Transverse colon (tissue), 4 donors: ENCODE data around the gene SEM1. TPM values are rescaled to one million over a fixed set of nuclear protein-coding genes. Genes with fewer than 3 reads are reported as not detected.
A peak's percentile ranks its signal among the peaks of the same experiment; 100 is the strongest.

ENCODE experiments used
- DNase-seq: peaks from one replicate; pipeline ENCODE4 v3.0.0-alpha.2; 2019
- H3K27ac ChIP-seq, 4 donors: fragments of 200-600 bp; sonication (generic); 2 replicates each; pipeline ENCODE4 v1.5.1; 2016 to 2018; ENCODE audit warnings: inconsistent platforms in 4 of 4
- H3K27me3 ChIP-seq: fragments of 200-600 bp; sonication (generic); 2 replicates; pipeline ENCODE4 v1.5.1; 2017; ENCODE audit warnings: inconsistent platforms
- H3K36me3 ChIP-seq, 4 donors: fragments of 200-600 bp; sonication (generic); 2 replicates each; pipeline ENCODE4 v1.5.1; 2017 to 2019; ENCODE audit warnings: inconsistent platforms in 4 of 4
- H3K4me1 ChIP-seq, 4 donors: fragments of 200-600 bp; sonication (generic); 2 replicates each; pipeline ENCODE4 v1.5.1; 2017 to 2020; ENCODE audit warnings: inconsistent platforms in 4 of 4
- H3K4me3 ChIP-seq, 4 donors: fragments of 200-600 bp; sonication (generic); 1 replicate in 1 of 4; 2 replicates in 3 of 4; pipeline versions ENCODE4 v1.5.1 to v1.6.1; 2017 to 2019; ENCODE audit warnings: inconsistent platforms in 4 of 4
- H3K9me3 ChIP-seq, 2 donors: fragments of 200-600 bp; sonication (generic); 2 replicates each; pipeline ENCODE4 v1.5.1; 2017 to 2019; ENCODE audit warnings: inconsistent platforms in 2 of 2
- EP300 ChIP-seq: sonication (generic); formaldehyde crosslinking; IDR thresholded peaks from one replicate; pipeline ENCODE4 v1.6.1; 2017; ENCODE audit warnings: antibody characterized with exemption, low read depth
- POLR2A ChIP-seq: fragments of 450-650 bp; IDR thresholded peaks from one replicate; pipeline ENCODE4 v1.6.1; 2016; ENCODE audit warnings: antibody characterized with exemption, mild to moderate bottlenecking, moderate library complexity
- POLR2AphosphoS5 ChIP-seq, 3 donors: sonication (generic); formaldehyde crosslinking; IDR thresholded peaks; one replicate each; pipeline ENCODE4 v1.6.1; 2016; ENCODE audit warnings: antibody characterized with exemption in 3 of 3
- WGBS, 2 donors: methylation state at CpG; one replicate each; pipeline ENCODE4 v1.1.5; 2018; ENCODE audit warnings: low coverage in 1 of 2; 5-methylcytosine and 5-hydroxymethylcytosine counted together
- in situ Hi-C, 4 donors: fragments of 200-750 bp; cut with MboI; loops; one replicate each; pipeline versions ENCODE4 v1.15.0 to v1.15.1; 2017; ENCODE audit warnings: low sequenced_read_pairs in 3 of 4, low pct_ligation_motif_present in 1 of 4, low pct_unique_long_range_greater_than_20kb in 1 of 4
- intact Hi-C: fragments of 100-400 bp; cut with DNase I; formaldehyde crosslinking; loops from one replicate; pipeline ENCODE4 v1.15.1; 2023; ENCODE audit warnings: low total_unique reads
- total RNA-seq, 4 donors: library from RNA; depleted of rRNA; stranded (reverse); fragments of >200 nt; gene quantifications; one replicate each; pipeline ENCODE4 v1.1.0, GENCODE V29; 2016
- TF ChIP-seq, protein P1 (sequence below), 5 experiments: fragments of 200-600 bp in 3 of 5; fragments of 450-650 bp in 2 of 5; sonication (generic) in 3 of 5; IDR thresholded peaks; 1 replicate in 2 of 5; 2 replicates in 3 of 5; pipeline ENCODE4 v1.5.1; 2016 to 2017; ENCODE audit warnings: antibody characterized with exemption in 5 of 5, inconsistent platforms in 3 of 5, mild to moderate bottlenecking in 2 of 5, moderate library complexity in 1 of 5

SEM1 gene
- total RNA-seq, 4 donors from 2014 or later = 3.4 to 16.2 (median 15.6) TPM

DNA sequence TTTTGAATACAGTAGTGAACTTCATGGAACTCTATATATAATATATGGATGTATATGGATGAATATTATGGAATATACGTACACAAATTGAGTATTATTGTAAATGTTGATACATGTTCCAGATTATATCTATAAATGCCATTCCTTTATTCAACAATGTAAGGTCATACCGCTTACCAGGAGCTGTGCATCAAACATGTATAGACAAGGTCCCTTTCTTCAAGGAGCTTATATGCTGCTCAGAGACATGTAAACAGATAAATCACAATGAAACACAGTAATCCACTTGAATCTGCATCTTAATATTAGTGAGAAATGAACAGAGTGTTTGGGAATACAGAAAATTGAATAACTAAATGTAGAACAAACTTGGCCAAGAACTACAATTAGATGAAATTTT, 898 bp upstream of the SEM1 start:
- no peak for DNase-seq
- H3K4me3 ChIP-seq = no peak overlapping the region
- H3K27me3 ChIP-seq = peaks cover 3% of the 10 kb centered on the region
- WGBS, 2 donors = 86 to 100% methylated on average over 2 of the region's 2 CpGs
- intact Hi-C loops = no loop called here
- H3K9me3 ChIP-seq = no peaks in the 10 kb centered on the region
- no peaks in the 10 kb centered on the region for H3K36me3 ChIP-seq
- no peak for TF ChIP-seq EP300
- no peak overlapping the region for H3K27ac ChIP-seq
- in situ Hi-C loops = no loop called here
- peaks cover 8 to 24% (median 19%) of the 10 kb centered on the region in 4 donors for H3K4me1 ChIP-seq

DNA sequence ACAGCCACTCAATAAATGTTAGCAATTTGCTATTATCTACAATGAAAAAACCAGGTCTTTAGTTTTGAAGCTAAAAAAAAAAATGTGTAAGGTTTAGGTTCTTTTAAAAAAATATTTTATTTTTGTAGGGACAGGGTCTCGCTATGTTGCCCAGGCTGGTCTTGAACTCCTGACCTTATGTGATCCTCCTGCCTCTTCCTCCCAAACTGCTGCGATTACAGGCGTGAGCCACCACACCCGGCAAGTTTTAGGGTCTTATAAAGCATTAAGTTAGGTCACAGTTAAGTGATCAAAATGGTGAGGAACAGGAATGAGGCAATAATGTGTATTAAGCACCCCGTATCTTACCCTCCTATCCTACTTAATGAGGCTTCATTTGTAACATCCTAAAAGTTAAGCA, 774 bp downstream of the SEM1 start:
- H3K27ac ChIP-seq = peak overlapping the region; percentile 82 to 90 (median 87)
- no peaks in the 10 kb centered on the region for H3K27me3 ChIP-seq
- no peak for DNase-seq
- TF ChIP-seq EP300 (no peak), POLR2AphosphoS5 (IDR thresholded peaks at IDR 0.05) (no peak), POLR2A (no peak)
- TF ChIP-seq, protein P1, sequence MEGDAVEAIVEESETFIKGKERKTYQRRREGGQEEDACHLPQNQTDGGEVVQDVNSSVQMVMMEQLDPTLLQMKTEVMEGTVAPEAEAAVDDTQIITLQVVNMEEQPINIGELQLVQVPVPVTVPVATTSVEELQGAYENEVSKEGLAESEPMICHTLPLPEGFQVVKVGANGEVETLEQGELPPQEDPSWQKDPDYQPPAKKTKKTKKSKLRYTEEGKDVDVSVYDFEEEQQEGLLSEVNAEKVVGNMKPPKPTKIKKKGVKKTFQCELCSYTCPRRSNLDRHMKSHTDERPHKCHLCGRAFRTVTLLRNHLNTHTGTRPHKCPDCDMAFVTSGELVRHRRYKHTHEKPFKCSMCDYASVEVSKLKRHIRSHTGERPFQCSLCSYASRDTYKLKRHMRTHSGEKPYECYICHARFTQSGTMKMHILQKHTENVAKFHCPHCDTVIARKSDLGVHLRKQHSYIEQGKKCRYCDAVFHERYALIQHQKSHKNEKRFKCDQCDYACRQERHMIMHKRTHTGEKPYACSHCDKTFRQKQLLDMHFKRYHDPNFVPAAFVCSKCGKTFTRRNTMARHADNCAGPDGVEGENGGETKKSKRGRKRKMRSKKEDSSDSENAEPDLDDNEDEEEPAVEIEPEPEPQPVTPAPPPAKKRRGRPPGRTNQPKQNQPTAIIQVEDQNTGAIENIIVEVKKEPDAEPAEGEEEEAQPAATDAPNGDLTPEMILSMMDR (IDR thresholded peaks at IDR 0.05) = no peak
- H3K9me3 ChIP-seq = no peaks in the 10 kb centered on the region
- in situ Hi-C loops (no loop called here), intact Hi-C loops (no loop called here)
- peaks cover 8 to 24% (median 19%) of the 10 kb centered on the region in 4 donors for H3K4me1 ChIP-seq
- WGBS, 2 donors = 53 to 54% methylated on average over 4 to 5 of the region's 5 CpGs
- no peaks in the 10 kb centered on the region for H3K36me3 ChIP-seq
- peak overlapping the region; percentile 65 to 84 (median 74) for H3K4me3 ChIP-seq

DNA sequence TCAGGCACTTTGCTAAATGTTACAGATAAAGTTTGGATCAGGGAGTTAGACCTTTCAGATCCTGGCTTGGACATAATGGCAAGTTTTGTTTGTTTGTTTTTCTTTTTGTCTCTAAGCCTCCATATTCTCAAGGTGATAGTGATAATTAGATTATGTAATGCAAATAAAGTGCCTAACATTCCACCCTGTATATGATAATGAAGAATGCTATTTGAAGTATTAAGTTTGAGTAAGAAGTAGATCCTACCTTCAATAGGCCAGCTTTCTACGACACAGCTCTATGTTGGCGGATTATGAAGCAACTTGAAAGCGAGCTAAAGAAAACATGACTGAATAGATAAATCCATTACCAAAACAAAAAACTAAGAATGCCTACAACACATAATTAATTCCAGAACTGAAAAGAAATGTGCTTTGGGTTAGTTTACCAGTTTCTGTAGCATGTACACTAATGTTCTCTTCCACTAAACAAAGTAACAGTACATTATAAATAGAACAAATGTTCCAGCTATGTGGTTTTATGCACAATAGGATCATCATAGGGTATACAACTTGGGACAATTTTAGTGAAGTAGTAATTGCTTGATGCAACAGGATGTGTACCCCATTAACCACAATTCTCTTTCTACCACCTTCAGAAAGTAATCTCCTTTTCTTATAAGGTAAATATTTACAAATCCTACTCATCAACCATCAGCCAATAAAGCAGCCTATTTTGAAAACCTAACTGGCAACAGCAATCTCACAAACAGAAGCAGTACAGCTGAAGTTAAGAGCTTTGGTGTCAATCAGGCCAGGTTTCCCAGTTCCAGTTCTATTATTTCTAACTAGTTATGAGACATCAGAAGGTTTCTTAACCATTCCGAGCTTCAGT, 1.5 kb downstream of the SEM1 start:
- Histone ChIP-seq H3K4me1 (peaks cover 8 to 24% (median 19%) of the 10 kb centered on the region in 4 donors), H3K27me3 (no peaks in the 10 kb centered on the region), H3K9me3 (no peaks in the 10 kb centered on the region), H3K4me3 (peak overlapping the region in 2 of 4 donors; percentile 80 to 84), H3K36me3 (no peaks in the 10 kb centered on the region), H3K27ac (no peak overlapping the region)
- DNase-seq = no peak
- no peak for TF ChIP-seq POLR2A
- TF ChIP-seq POLR2AphosphoS5 (IDR thresholded peaks at IDR 0.05) = no peak
- no peak for TF ChIP-seq EP300
- TF ChIP-seq, protein P1 (IDR thresholded peaks at IDR 0.05) = no peak
- in situ Hi-C loops = no loop called here
- WGBS, 2 donors = 89 to 94% methylated on average over 4 of the region's 4 CpGs
- intact Hi-C loops = no loop called here

DNA sequence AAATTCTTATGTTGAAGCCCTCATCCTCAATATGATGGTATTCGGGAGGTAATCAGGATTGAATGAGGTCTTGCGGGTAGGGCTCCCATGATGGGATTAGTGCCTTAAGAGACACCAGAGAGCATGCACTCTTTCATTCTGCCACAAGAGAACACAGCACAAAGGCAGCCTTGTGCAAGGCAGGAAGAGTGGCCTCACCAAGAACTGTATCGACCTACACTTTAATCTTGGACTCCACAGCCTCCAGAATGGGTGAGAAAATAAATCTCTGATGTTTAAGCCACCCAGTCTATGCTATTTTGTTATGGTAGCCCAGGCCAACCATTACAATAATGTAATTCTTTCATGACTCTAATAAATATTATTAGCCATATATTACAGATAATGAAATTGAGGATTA, 8.4 kb downstream of the SEM1 start:
- H3K9me3 ChIP-seq = no peaks in the 10 kb centered on the region
- intact Hi-C loops = loop anchor here (5.0 kb wide), 1 partner anchor 1599 kb away; no protein-coding TSS in a partner anchor
- 80 to 95% methylated on average over 1 to 3 of the region's 3 CpGs for WGBS, 2 donors
- H3K4me3 ChIP-seq = no peak overlapping the region
- TF ChIP-seq POLR2A = no peak
- TF ChIP-seq, protein P1 (IDR thresholded peaks at IDR 0.05) = no peak
- no peak for TF ChIP-seq POLR2AphosphoS5 (IDR thresholded peaks at IDR 0.05)
- TF ChIP-seq EP300 = no peak
- no peaks in the 10 kb centered on the region for H3K27me3 ChIP-seq
- in situ Hi-C loops = no loop called here
- no peak overlapping the region for H3K27ac ChIP-seq
- H3K4me1 ChIP-seq = peaks cover 0 to 13% (median 3%) of the 10 kb centered on the region in 4 donors
- no peaks in the 10 kb centered on the region for H3K36me3 ChIP-seq
- DNase-seq = no peak
